ENCODE results near the gene TAF6. TPM values are rescaled to one million over a fixed set of nuclear protein-coding genes. Genes with fewer than 3 reads are reported as not detected.
A peak's percentile ranks its signal among the peaks of the same experiment; 100 is the strongest.

The TAF6 gene
- total RNA-seq = 16.3 TPM

- peak; percentile 98 for DNase-seq
Measured at GRCh38 chr7:100119072-100119969, at the start of gene TAF6, which contains the start of gene CNPY4. Gene TAF6 (minus strand): TSS chr7:100119358. CDS start chr7:100114209, 5,149 bp downstream. Gene CNPY4 (plus strand): TSS chr7:100119634. CDS start chr7:100119745, 111 bp downstream.

- DNase-seq = peak; percentile 32
Measured at GRCh38 chr7:100167912-100168323, 48.8 kb upstream of the TAF6 start.

- DNase-seq = no peak
Measured at GRCh38 chr7:100166970-100167911, 48.1 kb upstream of the TAF6 start.

DNA sequence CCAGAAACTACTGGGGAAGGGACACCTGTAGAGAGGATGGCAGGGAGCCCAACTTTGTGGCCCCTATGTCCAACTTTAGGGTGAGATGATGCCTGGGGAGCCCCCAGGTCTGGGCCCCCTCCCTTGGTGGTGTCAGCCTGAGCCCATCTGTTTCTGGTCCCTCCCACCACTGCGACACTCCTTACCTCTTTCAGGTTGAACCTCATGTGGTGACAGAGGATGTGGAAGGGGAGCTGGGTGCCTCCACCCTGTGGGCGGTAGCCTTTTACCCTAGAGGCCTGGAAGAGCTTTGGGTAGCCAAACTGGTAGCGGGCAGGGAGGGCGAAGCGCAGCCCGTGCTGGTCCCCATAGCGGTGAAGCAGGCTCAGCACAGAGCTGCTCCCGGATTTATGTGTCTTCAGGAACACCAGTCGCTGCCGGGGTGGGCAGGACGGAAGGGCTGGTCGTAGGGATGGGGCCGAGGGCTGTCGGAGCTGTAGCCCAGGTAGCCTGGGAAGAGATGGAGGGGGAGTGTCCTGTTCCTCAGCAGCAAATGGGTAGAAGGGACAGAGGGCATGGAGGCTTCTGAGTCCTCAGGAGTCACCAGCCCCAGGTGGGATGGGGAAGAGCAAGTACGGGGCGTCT lies 47.3 kb upstream of the TAF6 start:
- DNase-seq = no peak

DNA sequence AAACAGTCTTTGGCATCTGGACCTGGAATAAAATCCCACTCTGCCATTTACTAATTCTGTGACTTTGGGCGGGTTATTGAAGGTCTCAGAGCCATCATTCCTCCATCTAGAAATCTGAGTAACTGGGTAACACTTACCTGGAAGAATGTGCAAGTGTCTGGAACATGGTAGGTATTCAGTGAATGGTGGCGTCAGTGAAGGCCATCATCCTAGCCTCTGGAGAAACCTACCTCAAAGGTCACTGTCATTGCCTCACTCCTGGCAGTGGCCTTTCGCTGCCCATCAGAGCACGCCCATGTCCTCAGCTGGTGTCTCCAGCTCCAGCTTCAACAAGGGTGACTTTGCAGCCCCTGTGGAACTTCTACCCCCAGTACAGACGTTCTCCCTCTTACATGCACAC lies 44.7 kb upstream of the TAF6 start:
- no peak for DNase-seq

GRCh38 chr7:100163006-100163531 lies 43.9 kb upstream of the TAF6 start:
- DNase-seq = no peak

DNA sequence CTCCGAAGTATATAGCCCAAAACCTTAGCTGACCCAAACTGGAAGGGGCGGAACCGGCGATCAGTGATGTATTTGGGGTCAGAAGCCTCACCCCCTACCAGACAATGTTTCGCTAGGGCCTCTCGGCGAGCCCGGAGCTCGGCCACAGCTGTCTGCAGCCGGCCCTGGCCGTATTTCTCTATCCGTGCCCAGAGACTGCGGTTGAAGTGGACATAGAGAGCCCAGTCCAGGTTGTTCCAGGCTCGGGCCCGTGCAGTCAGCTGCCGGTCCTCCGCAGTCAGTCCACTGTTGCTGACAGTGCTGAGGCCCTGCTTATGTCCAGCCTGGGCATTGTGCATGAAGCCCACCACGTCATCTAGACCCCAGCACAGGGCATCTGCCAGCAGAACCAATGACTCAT lies 40.9 kb upstream of the TAF6 start:
- no peak for DNase-seq

GRCh38 chr7:100159099-100159623 lies 40.0 kb upstream of the TAF6 start:
- no peak for DNase-seq

GRCh38 chr7:100158229-100159098 lies 39.3 kb upstream of the TAF6 start, which contains the start of gene TRAPPC14:
Gene TRAPPC14 (minus strand): TSS chr7:100158723. CDS start chr7:100158499, 224 bp downstream.
- peak; percentile 54 for DNase-seq

GRCh38 chr7:100157334-100158228 lies 38.4 kb upstream of the TAF6 start:
- DNase-seq = no peak

GRCh38 chr7:100157069-100157333 lies 37.8 kb upstream of the TAF6 start:
- no peak for DNase-seq

DNA sequence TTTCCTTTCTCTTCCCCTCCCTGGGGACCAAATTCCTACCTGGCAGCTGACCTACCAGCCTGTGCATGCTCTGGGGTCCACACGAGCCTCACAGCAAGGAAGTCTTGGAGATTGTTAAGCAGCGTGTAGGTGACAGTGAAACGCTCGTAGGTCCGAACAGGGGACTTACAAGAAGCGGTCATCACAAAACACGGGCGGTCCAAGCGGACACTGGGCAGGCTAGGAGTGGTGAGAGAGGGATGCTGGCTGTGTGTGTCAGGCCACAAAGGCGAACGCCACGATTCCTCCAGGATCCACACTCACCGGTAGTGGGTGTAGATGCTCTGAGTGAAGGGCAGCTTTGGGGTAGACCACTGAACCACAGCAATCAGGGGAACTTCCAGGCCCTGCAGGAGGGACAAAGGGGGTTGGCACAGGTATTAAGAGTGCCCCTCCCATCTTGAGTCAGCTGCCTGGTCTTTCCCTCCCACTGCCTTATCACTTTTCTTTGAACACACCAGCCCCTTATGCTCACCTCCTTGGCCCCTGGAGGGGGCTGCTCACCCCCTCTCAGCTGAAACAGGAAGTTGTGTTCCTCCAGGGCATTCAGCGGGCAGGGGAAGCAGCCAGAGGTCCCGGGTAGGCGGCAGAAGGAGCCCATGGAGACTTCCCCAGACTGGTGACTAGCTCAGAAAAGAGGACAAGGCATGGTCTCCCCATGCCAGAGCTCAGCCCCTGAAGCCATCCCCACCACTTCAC lies 37.3 kb upstream of the TAF6 start:
- no peak for DNase-seq

GRCh38 chr7:100155553-100156317 lies 36.6 kb upstream of the TAF6 start:
- no peak for DNase-seq

GRCh38 chr7:100154651-100155491 lies 35.7 kb upstream of the TAF6 start:
- DNase-seq = no peak

DNA sequence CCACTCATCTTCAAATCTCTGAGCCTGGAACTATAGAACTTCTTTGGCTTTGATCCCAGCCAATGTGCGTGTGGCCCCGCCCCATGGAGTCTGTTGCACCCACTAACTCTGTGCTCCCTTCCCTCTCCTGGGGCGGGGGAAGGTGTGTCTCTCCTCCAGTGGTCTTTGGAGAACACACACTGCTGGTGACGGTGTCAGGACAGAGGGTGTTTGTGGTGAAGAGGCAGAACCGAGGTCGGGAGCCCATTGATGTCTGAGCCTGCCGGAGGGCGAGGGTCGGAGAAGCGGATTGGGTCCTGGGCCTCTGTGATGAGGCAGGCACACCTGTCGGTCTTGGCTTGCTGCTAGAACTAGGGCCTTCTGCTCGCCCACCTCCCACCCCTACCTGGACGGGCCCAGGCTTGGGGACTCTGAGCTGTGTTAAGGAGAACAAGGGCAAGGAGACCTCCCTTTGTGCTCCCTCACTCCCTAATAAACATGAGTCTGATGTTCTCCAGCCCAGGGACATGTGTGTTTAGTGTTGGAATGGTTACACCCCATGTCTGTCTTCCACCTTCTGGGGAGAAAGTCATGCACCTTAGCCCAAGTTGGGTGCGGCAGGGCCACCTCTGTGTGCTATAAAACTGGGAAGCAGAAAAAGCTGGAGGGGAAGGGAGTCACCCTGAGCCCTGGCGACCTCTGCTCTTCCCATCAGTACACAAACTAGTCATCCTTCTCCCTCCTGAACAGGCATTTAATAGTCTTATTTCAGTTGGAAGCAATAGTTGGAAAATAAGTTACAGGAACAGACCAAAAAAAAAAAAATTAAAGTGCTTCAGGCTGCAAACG lies 34.8 kb upstream of the TAF6 start:
- no peak for DNase-seq

DNA sequence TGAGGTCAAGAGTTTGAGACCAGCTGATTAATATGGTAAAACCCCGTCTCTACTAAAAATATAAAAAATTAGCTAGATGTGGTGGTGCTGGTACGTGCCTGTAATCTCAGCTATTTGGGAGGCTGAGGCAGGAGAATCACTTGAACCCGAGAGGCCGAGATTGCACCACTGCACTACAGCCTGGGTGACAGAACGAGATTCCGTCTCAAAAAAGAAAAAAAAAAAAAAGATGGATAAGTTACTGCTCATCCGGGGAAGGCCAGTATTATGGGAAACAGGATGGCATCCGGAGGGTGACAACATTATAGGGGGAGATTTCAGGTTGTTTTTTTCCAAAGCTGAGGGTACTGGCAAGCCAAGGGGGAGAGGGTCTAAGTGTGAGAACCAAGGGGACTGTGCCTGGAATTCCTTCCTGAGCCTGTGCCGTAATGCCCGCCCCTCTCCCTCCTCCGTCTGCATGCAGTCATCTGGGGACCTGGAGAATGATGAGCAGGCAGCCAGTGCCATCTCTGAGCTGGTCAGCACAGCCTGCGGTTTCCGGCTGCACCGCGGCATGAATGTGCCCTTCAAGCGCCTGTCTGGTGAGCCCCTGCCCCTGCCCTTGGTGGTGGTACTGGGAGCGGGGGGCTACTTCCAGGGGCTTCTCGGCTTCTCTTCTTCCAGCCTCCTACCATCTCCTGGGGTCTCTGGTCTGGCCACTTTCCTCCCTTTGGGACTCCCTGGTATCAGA lies 33.9 kb upstream of the TAF6 start:
- DNase-seq = no peak

All from skin of body (tissue), 2 donors.